Panc1 (cell line): ENCODE measurements around the gene LRP1B.

ENCODE experiments used
- SIN3A ChIP-seq: IDR thresholded peaks from 2 replicates; pipeline ENCODE4 v1.6.1; 2012; ENCODE audit warnings: low read depth, mild to moderate bottlenecking, low read length, moderate library complexity, borderline replicate concordance; ENCODE audit not compliant: insufficient read depth
- TF ChIP-seq, protein P1 (sequence below): fragments of 450-650 bp; IDR thresholded peaks from 2 replicates; pipeline ENCODE4 v1.5.1; 2017; ENCODE audit warnings: mild to moderate bottlenecking

DNA sequence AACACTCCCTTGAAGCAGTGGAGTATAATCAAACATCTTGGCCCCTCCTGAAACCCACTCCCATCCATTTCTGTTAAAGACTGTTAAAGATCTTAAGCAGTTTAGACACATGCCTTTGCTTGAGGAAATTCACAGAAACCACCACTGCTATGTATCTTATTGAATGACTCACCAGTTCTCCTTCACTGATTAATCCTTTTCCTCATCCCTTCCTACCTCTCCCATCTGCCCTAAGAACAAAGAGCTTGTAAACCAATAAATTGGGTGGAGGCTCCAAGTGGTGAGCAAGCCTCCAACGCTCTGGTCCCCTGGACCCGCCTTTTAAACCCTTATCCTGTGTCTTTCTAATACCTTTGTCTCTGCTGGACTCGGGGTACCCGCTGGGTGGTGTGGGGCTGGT is 746.1 kb downstream of the LRP1B start:
- TF ChIP-seq, protein P1, sequence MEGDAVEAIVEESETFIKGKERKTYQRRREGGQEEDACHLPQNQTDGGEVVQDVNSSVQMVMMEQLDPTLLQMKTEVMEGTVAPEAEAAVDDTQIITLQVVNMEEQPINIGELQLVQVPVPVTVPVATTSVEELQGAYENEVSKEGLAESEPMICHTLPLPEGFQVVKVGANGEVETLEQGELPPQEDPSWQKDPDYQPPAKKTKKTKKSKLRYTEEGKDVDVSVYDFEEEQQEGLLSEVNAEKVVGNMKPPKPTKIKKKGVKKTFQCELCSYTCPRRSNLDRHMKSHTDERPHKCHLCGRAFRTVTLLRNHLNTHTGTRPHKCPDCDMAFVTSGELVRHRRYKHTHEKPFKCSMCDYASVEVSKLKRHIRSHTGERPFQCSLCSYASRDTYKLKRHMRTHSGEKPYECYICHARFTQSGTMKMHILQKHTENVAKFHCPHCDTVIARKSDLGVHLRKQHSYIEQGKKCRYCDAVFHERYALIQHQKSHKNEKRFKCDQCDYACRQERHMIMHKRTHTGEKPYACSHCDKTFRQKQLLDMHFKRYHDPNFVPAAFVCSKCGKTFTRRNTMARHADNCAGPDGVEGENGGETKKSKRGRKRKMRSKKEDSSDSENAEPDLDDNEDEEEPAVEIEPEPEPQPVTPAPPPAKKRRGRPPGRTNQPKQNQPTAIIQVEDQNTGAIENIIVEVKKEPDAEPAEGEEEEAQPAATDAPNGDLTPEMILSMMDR, result no peak
- no peak for TF ChIP-seq SIN3A
